GM19467 (cell line): ENCODE results near the gene TMEM255B.

Source experiments
- ATAC-seq: cut with Tn5 transposase; IDR thresholded peaks from one replicate; pipeline ENCODE4 v1.9.1; 2021; ENCODE audit warnings: mild to moderate bottlenecking, moderate library complexity; ENCODE audit not compliant: unreplicated experiment

TMEM255B gene

GRCh38 chr13:113801289-113801961 lies 42.4 kb downstream of the TMEM255B start:
- no peak for ATAC-seq

- no peak for ATAC-seq
Measured at GRCh38 chr13:113802090-113802531, 43.1 kb downstream of the TMEM255B start.

DNA sequence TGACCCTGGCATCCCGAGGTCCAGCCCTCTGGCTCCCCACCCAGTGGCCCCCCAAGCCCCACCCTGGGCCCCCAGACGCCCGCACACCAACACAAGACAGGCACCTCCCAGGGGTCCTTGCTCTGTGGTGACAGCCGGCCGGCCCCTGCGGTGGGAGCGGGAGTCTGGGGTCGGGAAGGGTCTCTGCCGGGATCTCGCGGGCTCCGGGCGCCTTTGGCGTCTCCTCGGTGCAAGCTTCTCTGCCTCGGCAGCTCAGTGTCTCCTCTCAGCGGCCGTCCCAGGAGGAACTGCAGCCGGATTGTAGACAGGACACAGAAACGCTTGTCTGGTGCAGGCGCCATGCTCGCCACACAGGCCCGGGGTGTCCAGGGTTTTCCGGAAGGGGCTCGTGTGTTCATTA lies 43.7 kb downstream of the TMEM255B start:
- ATAC-seq = no peak

DNA sequence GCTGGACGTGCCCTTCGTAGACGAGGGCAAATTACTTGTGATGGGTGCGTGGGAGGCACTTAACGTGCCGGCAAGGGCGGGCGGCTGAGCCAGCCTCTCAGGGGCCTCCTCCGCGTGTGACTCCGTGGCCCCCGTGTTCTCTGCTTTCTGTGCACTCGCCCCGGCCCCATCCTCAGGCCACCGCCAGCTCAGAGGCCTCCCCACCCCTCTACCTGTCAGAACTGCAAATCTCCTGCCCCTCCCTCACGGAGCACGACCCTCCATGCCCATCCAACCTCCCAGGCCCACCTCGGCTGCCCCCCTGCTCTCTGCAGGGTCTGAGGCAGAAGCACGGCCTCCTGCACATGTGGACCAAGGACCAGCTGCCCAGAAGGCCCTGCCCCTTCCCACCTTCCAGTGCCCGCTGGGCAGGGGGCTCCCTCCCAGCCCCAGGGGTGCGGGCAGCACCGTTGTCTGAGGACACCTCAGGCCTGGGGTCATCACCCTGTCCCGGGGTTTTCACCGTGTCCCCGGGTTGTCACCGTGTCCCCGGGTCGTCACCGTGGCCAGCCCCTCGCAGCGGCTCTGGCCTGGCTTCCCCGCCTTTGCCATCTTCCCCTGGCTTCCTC lies 44.5 kb downstream of the TMEM255B start:
- no peak for ATAC-seq

GRCh38 chr13:113804017-113804702 lies 45.1 kb downstream of the TMEM255B start:
- no peak for ATAC-seq

DNA sequence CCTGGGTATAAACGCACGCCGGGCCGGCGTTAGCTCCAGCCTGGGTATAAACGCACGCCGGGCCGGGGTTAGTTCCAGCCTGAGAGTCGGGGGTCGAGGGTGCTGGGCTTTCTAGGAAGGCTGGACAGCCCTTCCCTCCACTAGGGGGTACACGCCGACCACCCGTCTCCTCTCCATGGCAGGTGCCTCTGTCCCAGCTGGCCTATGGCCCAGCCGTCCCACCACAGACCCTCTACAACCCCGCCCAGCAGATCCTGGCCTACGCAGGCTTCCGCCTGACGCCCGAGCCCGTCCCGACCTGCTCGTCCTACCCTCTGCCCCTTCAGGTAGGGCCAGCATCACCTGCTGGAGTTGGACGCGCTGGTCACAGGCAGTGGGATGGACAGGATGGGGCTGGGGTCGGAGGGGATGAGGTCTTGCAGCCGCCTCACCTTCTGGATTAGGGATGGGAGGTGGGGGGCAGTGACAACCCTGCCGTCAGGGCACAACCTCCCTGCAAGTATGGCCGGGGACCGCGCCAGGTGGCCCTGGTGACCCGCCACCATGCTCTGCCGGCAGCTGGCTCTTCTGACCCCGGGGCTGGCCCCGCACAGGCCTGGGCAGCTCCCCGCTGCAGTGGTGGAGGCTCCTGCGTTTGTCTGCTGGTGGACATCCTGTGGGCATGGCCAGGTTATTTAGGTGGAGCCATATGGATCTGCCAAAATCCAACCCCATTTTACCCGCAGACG lies 45.8 kb downstream of the TMEM255B start:
- ATAC-seq = no peak

DNA sequence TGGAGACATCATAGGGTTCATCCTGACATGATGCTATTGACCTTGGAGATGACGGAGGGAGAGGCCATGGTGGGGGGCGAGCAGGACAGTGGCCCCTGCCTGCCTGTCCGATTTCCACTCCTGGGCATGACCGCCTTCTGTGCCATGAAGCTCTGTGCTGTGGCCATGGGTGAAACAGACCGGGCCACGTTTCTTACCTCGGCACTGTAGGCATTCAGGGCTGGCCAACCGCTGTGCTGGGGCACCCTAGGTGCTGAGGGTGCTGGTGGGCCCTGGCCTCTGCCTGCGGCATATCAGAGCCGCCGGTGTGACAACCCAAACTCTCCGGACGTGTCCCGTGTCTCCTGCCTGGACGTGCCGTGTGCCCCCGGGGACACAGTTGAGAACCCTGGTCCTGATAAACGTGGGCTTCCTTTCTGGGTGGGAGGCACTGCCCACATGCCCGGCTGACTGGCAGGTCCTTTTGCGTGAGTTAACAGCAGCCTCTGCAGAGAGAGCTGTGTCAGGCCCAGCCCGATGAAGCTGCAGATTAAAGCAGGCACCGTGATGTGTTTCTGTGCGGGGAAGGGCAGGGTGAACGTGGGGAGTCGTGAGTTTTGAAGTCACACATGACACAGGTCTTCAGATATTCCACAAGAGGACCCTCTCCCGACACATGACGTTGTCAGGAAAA lies 46.5 kb downstream of the TMEM255B start:
- ATAC-seq = no peak

GRCh38 chr13:113806104-113806471 lies 47.1 kb downstream of the TMEM255B start:
- no peak for ATAC-seq

- ATAC-seq = no peak
Measured at GRCh38 chr13:113806526-113806925, 47.5 kb downstream of the TMEM255B start.

DNA sequence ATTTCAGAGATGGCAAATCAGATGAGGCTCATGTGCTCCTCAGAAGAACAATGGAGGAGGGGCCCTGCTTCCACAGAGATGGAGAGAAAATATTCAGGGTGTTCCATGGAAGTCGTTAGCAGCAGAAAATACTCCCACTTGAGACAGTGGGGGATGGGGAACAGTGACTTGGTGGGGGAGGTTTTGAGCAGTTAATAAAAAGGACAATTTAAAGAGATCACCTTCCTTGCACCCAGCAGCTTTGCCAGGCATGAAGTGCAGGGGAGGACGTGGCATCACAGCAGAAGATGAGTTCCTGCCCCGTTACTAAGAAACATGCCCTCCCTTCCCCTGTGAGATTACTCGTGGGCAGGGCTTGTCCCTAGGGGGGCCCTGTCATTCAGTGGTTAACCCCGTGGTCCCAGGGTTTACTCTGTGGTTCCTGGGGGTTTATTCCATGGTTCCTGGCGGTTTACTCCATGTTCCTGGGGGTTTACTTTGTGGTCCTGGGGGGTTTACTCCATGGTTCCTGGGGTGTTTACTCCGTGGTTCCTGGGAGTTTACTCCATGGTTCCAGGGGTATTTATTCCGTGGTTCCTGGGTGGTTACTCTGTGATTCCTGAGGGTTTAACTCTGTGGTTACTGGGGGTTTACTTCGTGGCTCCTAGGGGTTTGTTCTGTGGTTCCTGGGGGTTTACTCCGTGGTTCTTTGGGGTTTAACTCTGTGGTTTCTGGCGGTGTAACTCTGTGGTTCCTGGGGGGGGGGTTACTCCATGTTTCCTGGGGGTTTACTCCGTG lies 49.2 kb downstream of the TMEM255B start:
- no peak for ATAC-seq

GRCh38 chr13:113809934-113810333 lies 50.9 kb downstream of the TMEM255B start:
- ATAC-seq = no peak

DNA sequence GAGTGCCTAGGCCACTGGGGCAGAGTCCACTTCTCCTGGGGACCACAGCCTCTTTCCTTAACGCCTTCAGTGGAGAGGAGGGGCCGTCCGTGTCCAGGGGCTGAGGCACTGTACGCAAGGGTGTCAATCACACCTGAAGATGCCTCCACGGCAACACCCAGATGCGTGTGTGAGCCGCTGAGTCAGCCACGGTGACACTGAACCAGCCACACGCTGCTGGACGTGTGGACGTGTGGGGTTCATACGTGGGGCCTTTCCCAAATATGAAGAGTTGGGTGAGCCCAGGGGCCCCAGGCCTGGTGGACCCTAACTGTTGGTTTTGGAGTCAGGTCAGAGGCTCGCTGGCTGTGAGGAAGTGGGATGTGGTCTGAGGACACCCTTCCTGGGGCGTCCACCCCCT lies 51.6 kb downstream of the TMEM255B start:
- ATAC-seq = no peak

- no peak for ATAC-seq
Measured at GRCh38 chr13:113811081-113811928, 52.3 kb downstream of the TMEM255B start.

DNA sequence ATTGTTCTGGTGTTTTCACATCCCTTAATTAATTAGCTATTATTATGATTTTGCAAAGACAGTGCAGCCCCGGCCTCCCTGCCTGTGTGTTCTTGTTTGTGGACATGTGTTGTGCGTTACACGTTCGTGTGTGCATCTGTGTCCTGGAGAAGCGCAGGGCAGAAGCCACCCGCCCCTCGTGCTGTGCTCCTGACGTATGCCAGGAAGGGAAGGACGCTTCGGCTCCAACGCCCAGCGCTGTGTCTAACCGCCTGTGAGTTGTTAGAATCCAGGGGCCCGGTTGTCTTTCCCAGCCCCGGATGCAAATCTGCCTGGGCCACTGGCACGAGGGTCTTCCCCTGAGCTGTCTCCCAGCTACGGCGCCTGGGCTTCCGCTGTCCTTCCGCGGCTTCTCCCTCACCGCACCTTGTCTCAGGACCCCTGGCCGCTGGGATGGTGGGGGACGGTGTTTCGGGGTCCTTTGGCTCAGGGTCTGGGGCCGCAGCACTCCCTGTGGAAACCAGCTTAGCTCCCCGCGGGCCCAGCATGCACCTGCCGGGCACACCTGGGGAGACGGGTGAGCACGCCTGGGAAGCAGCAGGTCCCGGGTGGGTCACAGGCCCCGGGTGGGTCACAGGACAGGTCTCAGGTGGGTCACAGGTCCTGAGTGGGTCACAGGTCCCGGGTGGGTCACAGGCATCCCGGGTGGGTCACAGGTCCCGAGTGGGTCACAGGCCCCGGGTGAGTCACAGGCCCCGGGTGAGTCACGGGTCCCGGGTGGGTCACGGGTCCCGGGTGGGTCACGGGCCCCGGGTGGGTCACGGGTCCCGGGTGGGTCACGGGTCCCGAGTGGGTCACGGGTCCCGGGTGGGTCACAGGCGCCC lies 53.4 kb downstream of the TMEM255B start:
- ATAC-seq = no peak

DNA sequence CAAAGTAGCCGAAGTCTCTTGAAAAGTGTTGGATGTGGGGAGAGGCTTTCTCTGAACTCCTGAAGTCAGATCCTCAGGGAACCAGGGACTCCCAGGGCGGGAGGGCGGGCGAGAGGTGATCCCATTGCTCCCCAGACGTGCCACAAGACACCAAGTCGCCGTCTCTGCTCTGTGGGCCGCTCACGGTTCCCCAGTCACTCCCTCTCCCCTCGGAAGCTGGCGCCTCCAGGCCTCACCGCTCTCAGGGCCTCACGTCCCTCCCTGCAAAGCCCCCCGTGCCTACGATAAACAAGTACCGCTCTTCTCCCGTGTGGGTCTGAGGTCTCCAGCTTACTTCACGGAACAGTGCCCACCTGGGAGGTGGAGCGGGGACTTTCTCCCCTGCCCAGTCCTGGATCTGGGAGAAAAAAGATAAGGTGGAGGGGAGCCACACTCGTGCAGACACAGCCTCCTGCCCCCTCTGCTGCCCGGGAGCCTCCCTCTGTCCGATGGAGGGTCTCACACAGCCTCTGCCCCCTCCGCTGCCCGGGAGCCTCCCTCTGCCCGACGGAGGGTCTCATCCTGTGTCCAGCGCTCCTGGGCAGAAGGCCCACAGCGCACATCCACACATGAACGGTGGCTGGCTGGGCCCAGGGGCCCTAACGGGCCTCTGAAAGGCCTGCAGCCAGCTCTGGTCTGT lies 54.2 kb downstream of the TMEM255B start:
- no peak for ATAC-seq

DNA sequence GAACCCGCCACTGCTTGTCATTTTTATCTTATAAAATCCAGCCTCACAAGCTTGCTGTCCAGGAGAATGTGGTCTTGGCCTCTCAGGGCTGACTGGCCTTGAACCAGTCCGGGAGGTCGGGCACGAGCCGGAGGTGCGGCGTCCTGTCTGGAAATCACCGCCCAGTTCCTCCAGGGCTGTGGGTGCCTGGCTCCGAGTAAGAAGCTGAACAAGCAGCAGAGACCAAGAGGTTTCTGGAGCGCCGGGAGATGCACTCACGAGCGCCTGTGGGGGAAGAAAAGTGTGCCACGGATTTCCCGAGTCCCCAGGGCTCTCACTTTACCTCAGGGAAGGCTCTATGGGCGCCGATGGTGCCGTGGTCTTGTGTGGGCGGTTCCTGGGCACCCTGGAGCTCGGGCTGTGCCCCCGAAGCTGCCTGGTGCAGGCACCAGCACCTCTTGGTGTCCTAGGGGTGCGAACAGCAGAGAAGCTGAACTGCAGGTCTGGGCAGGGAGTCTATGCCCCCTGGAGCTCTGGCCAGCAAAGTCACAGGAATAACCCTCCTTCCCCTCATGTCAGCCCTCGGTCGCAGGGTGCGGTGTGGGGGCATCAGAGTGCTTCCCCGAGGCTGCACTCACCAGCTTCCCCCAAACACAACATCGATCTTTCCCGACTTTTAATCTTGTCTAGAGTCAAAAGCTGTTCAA lies 54.9 kb downstream of the TMEM255B start:
- no peak for ATAC-seq

- no peak for ATAC-seq
Measured at GRCh38 chr13:113814435-113814821, 55.4 kb downstream of the TMEM255B start.
